ENCODE measurements around the gene SLC16A2.
"Not testable (repeated sequence)": the region's sequence is repeated elsewhere in the genome, so short reads cannot be mapped to it uniquely, and the experiment has no call there.

SLC16A2 gene

DNA sequence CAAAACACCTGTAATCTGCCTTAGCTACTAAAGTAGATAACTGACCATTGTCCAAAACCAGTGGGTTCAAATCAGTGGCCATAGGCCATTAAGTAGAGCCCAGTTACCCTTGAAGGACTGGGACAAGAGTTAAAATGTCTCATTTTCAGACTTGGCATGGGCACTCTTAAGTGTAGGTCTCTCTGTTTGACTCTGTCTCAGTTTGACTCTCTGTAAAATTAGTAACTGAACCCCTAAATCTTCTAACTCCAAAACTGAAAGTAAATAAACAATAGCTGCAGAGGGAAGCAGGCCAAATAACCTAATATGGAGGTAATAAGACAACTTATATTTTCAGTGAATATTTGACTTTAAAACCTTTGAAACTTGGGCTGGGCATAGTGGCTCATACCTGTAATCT is 89.1 kb downstream of the SLC16A2 start:
- no peak for DNase-seq

DNA sequence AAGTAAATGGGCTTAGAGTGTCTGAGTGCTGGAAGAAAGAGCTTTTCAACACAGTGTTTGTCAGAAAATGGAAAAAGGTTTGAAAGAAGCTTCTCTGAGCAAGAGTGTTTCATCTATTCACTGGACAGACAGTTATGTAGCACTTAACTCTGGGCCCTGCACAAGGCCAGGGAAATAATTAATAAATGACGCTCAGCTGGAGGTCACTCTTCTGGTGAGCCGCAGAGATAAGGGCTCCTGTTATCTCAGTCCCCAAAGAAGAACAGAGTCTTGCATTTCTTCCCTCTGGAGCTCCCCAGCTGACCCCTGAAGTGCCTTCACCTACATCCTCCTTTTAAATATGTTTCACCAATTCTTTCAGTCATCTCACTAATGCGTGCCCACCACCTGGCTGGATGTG is 90.4 kb downstream of the SLC16A2 start:
- DNase-seq, result no peak

DNA sequence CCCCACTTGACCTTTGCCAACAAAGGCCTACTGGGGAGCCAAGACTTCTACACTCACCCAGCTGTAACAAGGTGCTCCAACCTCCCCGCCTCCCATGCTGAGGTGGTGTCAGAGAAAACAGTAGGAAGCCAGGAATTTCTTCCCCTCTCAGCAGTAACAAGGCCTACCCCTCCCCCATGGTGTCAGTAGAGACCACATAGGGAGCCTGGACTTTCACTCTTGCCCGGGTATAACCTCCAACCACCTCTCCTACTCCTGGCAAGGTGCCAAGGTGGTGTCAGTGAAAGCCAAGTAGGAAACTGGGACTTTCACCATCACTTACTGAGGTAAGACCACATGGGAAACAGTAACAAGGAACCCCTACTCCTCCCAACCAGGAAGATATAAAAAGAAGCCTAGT is 93.1 kb downstream of the SLC16A2 start:
- no peak for DNase-seq

- DNase-seq, result no peak
These were observed 94.1 kb downstream of the SLC16A2 start for GRCh38 chrX:74515356-74515755.

- not testable (repeated sequence) for DNase-seq
These were observed 94.7 kb downstream of the SLC16A2 start for GRCh38 chrX:74516013-74516412.

DNA sequence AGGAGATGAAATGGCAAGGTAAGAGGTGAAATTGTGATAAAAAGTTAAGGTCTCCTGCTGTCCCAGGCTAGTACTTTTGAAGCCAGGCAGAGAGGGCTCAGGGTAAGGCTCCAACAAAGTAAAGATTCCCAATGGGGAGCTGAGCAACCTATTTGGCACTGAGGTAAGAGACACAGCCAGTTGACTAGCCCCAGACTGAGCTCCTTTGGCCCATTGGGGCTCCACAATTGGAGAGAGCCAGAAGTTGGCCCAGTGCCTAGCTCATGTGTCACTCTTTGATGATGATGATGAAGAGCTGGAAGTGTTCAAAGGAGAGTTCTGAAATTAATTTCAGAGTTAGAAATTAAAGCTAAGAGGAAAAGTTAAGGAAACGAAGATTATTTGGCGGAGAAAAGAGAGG is 98.6 kb downstream of the SLC16A2 start:
- DNase-seq, result no peak

GRCh38 chrX:74520291-74520690 is 99.0 kb downstream of the SLC16A2 start:
- DNase-seq, result no peak

GRCh38 chrX:74520896-74521295 is 99.6 kb downstream of the SLC16A2 start:
- DNase-seq, result no peak

DNA sequence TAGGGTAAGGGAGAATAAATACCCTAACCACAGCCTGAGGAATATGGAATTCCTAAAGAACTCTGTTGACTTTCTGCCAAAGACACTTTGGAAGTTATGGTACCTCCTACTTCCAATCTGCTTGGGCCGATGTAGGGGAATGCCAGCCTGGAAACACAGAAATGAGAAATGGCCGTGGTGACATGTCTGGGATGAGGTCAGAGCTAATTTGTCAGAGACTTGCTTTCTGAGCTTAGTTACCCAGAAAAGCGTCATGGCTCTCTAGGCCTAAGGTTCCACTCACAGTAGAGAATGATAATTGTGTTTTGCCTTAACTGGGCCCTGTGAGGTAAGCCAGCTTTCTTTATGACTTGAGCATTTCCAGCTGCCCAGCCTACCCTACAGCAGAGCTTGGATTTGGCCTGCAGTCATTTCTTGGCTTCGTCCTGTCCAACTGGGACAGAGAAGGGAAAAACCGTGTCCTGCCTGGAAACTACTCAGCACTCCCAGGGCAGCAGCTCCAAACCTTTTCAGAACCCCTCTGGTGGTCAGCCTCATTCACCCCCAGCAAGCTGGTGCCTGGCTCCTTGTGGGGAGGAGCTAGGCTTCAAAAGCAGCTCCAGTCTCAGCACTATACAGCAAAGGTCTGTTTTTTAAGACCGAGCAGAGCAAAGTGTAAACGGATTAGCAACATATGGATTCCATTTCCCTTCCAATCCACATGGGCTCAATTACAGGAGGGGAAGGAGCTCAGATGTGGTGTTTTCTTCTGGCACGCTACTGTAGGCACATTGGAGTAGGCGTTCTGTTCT is 100.9 kb downstream of the SLC16A2 start:
- DNase-seq, result no peak

- no peak for DNase-seq
These were observed 101.9 kb downstream of the SLC16A2 start for GRCh38 chrX:74523224-74523623.

DNA sequence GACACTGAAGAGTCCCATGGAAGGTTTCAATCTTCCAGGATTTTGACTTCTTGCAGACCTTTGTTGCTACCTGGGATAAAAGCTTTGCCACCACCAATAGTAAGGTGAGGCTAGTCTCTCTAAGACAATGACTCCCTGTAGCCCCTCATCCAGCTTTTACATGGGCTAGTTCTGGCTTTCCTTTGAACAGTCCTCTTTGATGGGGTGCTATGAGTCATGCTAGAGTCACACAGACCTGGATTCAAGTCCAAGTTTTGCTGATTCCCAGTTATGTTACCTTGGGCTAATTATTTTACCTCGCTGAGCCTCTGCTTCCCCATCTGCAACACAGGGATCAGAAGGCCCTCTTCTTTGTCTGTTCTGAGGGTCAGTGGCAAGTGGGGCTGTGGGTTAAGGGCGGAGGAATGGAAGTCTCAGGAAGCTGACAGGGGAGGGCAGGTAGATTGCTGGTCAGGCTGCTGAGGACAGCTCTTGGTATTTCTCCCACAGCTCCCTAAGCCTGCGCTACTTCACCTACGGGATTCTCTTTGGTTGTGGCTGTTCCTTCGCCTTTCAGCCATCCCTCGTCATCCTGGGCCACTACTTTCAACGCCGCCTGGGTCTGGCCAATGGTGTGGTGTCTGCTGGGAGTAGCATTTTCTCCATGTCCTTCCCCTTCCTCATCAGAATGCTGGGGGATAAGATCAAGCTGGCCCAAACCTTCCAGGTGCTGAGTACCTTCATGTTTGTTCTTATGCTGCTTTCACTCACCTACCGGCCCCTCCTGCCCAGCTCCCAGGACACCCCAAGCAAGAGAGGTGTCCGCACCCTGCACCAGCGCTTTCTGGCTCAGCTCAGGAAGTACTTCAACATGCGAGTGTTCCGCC is 102.8 kb downstream of the SLC16A2 start:
- no peak for DNase-seq

DNA sequence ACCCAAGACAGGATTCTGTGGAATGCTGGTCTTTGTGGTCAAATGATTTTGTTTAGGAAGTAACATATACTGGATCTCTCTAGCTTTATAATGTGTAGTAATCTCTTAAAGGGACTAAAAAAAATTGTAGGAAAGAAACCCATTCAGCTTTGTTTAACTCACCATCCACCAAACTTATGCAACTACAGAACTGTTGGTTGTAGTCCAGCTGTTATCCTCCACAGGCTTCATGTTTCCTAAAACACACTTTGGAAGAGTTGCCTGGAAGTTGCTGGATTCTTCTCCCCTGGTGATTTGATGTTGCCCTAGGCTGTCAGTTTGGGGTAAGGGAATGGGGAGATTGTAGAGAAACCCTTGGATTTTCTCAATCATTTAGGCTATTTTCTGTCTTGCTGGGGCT is 103.8 kb downstream of the SLC16A2 start:
- no peak for DNase-seq

DNA sequence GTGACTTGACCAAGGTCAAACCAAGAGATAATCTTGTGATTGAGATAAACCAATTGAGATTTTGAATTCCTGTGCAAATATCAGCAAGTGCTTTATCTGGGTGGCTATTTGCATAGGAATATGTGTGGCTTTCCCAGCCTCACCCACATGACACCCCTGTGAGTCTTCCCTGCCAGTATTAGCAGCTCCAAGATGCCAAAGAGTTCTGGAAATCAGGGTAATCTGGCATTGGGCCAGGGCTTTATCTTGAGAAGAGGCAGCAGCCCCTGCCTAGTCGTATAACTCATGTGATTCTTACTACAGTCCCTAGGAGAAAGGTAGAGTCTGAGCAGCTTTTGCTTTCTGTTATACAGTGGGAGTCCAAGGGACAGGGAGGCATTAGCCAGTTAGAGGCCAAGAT is 105.5 kb downstream of the SLC16A2 start:
- DNase-seq, result no peak

- DNase-seq, result no peak
These were observed 106.1 kb downstream of the SLC16A2 start for GRCh38 chrX:74527350-74527749.

- DNase-seq, result no peak
These were observed 108.0 kb downstream of the SLC16A2 start for GRCh38 chrX:74529311-74529710.

DNA sequence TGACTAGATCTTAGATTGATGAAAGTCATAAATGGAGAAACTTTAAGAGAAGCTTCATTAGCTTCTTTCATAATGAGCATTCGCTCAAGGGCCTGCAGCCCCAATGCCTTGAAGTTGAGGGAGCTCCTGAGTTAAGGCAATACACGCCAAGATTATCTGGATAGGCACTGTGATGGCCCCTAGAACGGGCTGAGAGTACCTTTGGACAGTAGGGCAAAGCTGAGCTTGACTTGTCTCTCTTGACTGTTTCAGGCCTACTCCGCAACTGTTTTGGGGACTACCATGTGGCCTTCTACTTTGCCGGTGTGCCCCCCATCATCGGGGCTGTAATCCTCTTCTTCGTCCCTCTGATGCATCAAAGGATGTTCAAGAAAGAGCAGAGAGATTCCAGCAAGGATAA is 109.8 kb downstream of the SLC16A2 start:
- no peak for DNase-seq

DNA sequence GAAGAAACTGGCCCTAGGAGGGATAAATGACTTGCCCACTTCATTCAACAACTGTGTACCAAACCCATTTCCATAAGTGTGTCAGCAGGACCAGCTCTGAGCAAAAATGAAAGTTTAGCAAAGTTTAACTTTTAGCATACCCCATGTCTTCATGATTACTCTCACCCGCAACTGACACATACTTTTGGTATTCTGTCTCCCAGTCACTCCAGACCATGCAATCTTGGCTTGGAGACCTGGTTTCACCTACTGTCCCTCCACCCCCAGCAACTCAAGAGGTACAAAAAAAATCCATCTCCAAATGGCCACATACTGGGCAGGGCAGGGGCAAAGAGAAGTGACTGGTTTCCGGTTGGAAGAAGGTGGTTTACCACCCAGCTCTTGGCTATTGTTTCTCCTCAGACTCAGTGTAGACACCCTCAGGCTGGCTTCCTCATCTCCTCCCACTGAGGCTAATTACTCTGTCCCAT is 113.3 kb downstream of the SLC16A2 start:
- DNase-seq, result no peak

- DNase-seq, result no peak
These were observed 113.8 kb downstream of the SLC16A2 start for GRCh38 chrX:74535086-74535407.

DNA sequence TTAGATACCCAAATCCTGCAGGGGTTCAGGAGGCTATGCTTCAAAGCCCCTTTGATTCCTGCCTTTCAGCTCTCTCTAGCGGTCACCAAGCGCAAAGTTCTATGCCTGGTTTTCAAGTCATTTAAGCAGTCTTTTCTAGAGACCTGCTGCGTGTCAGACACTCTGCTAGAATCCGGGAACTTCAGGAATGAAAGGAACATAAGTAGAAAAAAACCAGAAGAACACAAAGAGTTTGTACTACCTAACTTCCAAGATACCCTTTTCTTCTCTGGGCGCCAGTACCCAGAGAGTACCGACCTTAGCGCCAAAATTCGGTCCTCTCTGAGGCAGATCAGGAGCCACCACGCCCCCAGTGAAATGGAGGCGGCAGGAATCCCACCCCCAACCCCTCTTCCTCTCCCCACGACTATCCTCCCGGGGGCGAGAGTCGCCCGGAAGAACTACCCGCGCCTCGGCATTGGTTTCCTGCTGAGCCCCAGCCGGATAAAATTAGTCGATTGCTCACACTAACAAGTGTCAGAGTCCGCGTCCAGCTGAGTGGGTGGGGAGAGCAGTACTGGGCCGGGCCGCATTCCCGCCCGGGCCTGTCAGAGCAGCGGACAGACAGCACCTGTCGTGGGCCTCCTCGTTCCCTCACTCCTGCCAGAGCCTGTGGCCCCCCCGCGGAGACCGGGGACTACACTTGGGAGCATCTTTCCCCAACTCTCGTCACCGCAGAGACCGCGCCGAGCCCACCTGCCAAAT is 114.3 kb downstream of the SLC16A2 start:
- peak in 1 of 2 experiments; percentile 7 for DNase-seq

DNA sequence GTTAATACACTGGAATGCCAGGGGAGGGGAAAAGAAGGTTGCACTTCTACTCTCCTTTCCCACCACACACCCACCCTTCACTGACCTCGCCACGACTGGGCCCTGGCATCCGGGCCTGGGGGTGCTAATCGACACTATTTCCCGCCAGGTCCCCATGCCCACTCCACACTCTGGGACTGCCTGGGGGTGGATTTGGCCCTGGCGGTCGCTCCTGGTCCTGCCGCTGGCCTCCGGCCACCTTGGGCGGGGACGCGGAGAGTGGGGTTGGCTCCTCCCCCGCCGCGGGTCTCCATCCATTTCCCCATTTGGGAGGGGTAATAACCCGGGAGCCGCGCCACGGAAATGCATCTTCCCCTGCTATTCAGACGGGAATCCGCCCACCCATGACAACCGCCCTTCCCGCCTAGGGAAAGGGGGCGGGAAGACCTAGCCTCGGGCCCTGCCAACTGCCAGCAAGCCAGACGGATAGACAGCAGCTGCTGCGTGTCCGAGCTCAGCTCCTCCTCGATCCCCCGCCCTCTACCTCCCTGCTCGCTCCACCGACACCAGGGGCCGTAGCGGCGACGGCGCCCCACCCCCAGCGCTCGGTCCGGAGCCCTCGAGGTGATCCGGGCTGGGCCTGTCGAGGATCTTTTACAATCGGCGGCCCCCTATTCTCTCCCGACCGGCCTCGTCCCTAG is 115.0 kb downstream of the SLC16A2 start:
- peak; percentile 61 to 73 for DNase-seq

DNA sequence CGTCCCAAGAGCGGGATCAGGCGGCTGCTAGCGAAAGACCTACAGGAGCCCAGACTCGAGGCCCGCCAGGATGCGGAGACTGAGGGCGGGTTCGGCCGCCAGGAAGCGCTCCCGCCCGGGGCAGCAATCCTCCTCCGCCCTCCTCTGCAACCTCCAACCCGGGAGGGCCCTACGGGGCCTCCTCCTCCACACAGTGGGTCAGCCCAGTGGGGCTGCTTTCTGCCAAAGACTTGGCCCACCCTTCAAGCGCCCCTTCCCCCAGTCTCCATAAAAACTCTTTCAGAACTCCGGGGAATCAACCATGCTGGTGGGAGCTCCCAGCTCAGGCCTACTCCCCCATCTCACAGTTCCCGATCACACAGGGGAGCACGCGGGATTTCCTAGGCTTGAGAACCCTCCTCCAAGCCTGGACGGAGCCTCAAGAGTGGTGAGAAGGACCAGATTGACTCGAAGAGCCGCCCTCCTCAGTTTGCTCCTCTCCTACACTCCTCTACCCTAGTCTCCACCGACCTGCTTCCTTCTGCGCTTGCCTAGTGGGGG is 115.6 kb downstream of the SLC16A2 start:
- DNase-seq, result peak in 1 of 2 experiments; percentile 5

DNA sequence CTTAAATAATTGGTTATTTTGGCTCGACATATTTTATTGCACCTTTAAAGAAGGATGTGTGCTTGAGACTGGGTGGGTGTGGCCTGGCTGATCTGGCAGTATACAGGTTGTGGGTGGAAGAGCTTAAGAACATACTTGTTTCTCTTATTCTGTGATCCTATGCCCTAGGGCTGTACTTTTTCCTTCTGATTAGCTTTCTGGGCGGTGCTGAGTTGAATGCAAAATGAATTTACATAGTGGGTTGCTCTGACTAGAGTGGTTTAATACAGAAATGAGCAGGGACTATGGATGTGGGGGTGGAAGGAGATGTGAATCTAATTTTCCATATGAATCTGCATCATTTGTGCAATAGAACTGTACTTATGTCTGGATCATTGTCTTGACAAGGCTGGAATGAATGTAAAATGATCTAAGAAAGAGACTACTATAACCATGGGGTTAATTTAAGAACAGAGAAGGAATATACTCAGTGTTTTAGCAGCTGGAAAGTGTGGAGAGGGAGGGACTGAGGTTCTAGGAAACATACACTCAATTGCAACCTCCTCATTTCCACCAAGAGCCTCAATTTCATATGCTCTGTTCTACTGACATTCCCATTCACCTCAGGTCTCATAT is 119.4 kb downstream of the SLC16A2 start:
- DNase-seq, result no peak

All from SW 1271 (cell line).